ENCODE results near the gene VN1R5.
A peak's percentile ranks its signal among the peaks of the same experiment; 100 is the strongest.
"Not testable (repeated sequence)": the region's sequence is repeated elsewhere in the genome, so short reads cannot be mapped to it uniquely, and the experiment has no call there.

The VN1R5 gene

GRCh38 chr1:247255772-247256171 is at the start of gene VN1R5:
Gene VN1R5 (plus strand): TSS chr1:247256072.
- not testable (repeated sequence) for DNase-seq

GRCh38 chr1:247209396-247209795 is 46.5 kb upstream of the VN1R5 start:
- no peak for DNase-seq

GRCh38 chr1:247210062-247210375 is 45.9 kb upstream of the VN1R5 start:
- DNase-seq, result no peak

- DNase-seq, result peak; percentile 94
These were observed 45.3 kb upstream of the VN1R5 start for GRCh38 chr1:247210376-247211117.

- DNase-seq, result no peak
These were observed 44.5 kb upstream of the VN1R5 start for GRCh38 chr1:247211339-247211738.

- DNase-seq, result no peak
These were observed 43.9 kb upstream of the VN1R5 start for GRCh38 chr1:247212012-247212411.

- DNase-seq, result no peak
These were observed 43.0 kb upstream of the VN1R5 start for GRCh38 chr1:247212627-247213617.

- no peak for DNase-seq
These were observed 39.6 kb upstream of the VN1R5 start for GRCh38 chr1:247216261-247216660.

- DNase-seq, result no peak
These were observed 37.7 kb upstream of the VN1R5 start for GRCh38 chr1:247218121-247218651.

GRCh38 chr1:247220280-247220679 is 35.6 kb upstream of the VN1R5 start:
- DNase-seq, result not testable (repeated sequence)

GRCh38 chr1:247222840-247223239 is 33.0 kb upstream of the VN1R5 start:
- DNase-seq, result no peak

- no peak for DNase-seq
These were observed 31.1 kb upstream of the VN1R5 start for GRCh38 chr1:247224822-247225221.

GRCh38 chr1:247228133-247228532 is 27.7 kb upstream of the VN1R5 start:
- no peak for DNase-seq

- DNase-seq, result no peak
These were observed 14.2 kb upstream of the VN1R5 start for GRCh38 chr1:247241691-247242090.

- DNase-seq, result no peak
These were observed 12.2 kb upstream of the VN1R5 start for GRCh38 chr1:247243524-247244137.

- no peak for DNase-seq
These were observed 9.4 kb upstream of the VN1R5 start for GRCh38 chr1:247246325-247247115.

- no peak for DNase-seq
These were observed 8.3 kb upstream of the VN1R5 start for GRCh38 chr1:247247568-247247967.

- no peak for DNase-seq
These were observed 10.2 kb downstream of the VN1R5 start for GRCh38 chr1:247266053-247266452.

- no peak for DNase-seq
These were observed 12.6 kb downstream of the VN1R5 start for GRCh38 chr1:247268390-247269045.

- no peak for DNase-seq
These were observed 13.3 kb downstream of the VN1R5 start for GRCh38 chr1:247269133-247269532.

- no peak for DNase-seq
These were observed 14.1 kb downstream of the VN1R5 start for GRCh38 chr1:247270003-247270402.

- DNase-seq, result no peak
These were observed 17.1 kb downstream of the VN1R5 start for GRCh38 chr1:247273013-247273412.
